Stimulated activated CD8-positive, alpha-beta memory T cell treated with anti-CD3 and anti-CD28 coated beads, Interleukin-7, amount 100 ng/mL, for 24 hours (primary cell): ENCODE measurements around the gene TPO.

ENCODE experiments used
- DNase-seq: peaks from one replicate; pipeline ENCODE4 v3.0.0-alpha.2; 2020; ENCODE audit warnings: low read depth

The TPO gene

GRCh38 chr2:1584691-1585485 lies 171.6 kb downstream of the TPO start:
- DNase-seq: no peak

GRCh38 chr2:1585635-1586034 lies 172.4 kb downstream of the TPO start:
- DNase-seq: no peak

DNA sequence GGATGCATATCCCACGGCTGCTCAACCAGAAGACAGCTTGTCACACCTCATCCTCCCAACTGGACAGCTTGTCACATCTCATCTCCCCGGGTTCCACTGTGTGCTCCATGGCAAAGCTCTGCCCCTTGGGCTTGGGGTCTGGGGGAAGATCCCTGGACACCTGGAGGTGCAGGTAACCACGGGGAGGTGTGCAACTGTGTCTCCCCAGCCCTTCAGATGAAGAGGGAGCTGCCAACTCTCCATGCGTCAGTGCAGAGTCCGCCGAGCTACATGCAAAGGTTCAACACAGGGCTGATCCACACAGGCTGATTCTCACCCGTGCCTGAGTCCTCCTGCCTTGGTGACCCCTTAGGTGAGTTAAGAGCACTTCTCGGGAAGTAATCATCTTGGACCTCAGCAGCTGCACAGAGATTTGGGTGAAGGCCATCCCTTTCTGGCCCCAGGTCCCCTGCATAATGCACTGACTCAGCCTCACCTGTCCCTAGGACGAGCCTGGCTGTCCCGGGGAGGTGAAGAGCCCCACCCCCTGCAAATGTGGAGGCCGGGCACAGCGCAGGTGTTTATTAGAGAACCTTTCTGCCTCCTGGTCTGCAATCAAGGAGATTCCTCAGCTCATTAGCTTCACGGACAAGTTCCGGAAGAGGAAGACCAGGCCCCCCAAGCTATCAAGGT lies 173.1 kb downstream of the TPO start:
- DNase-seq: no peak

- DNase-seq: no peak
Measured at GRCh38 chr2:1586923-1587840, 173.9 kb downstream of the TPO start.

DNA sequence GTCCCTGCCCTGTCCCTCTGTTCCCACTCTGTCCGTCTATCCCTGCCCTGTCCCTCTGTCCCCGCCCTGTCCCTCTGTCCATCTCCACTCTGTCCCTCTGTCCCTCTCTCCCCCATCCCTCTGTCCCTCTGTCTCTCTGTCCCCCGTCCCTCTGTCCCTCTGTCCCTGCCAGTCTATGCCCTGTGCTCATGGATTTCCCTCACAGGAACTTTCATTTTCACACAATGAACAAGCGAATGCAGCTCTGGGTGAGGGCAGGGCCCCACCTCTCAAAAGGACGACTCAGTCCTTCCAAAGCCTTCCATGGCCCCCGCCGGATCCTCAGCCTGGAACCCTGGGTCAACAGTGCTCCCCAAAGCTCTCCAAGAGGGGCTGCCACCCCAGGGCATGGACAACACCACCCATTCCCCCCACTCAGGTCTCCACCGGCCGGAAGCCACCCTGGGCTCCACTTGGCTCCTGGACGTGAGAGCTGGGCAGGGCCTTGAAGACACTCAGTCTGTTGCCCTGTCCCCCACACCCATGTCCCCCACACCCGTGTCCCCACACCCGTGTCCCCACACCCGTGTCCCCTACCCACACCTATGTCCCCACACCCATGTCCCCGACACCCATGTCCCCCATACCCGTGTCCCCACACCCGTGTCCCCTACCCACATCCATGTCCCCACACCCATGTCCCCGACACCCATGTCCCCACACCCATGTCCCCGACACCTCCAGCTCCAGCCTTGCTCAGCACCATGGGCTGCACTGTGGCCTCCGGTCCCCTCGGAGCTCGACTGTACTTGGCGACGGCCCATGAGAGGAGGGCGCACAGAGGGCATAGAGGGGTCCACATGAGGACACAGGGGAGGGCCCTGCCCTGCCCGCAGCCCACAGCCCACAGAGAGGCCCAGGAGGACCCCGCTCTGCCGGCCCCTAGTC lies 175.1 kb downstream of the TPO start:
- DNase-seq: no peak

GRCh38 chr2:1588978-1589621 lies 175.8 kb downstream of the TPO start:
- no peak for DNase-seq

- no peak for DNase-seq
Measured at GRCh38 chr2:1590596-1591460, 177.6 kb downstream of the TPO start.

- no peak for DNase-seq
Measured at GRCh38 chr2:1591461-1591770, 178.2 kb downstream of the TPO start.
